NCI-H187 (cell line): Measurements from ENCODE around the gene MGAT3.
"Not testable (repeated sequence)": the region's sequence is repeated elsewhere in the genome, so short reads cannot be mapped to it uniquely, and the experiment has no call there.

ENCODE experiments used
- DNase-seq, 2 experiments: peaks; one replicate each; lab custom pipeline; 2025; lab: John Stamatoyannopoulos, UW

MGAT3 gene

DNA sequence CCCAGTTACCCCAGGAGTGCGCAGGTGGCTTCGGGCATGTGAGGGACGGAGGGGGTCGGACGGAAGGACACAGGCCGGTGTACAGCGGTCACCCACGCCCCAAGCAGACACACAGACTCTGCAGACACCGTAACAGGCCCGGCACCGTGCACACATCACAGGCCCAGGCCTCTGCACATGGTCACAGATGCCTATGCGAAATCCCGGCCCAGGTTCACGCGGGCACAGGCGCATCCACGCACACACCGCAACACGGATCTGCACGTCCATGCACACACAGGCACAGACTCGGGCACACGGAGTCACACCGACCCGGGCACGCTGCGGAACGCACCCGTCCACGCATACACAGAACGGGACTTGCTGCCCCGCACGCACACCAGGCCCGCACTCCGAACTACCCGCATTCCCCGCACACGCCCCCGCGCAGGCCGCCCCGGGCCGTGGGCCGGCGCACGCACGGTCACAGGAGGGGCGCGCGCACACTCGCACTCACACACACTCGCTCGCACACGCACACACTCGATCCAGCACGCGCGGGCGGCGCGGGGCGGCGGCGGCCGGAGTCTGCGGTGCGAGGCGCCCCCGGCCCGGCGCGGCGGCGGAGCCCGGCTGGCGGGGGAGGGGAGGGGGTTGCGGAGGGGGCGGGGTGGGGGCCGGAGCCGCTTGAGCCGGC, at the start of gene MGAT3:
Gene MGAT3 (plus strand): TSS at position 491 of the 676 bp plus-strand sequence. CDS start 30,336 bp downstream, outside the sequence.
- DNase-seq: no peak

- DNase-seq: no peak
Measured at GRCh38 chr22:39408173-39408572, 48.6 kb upstream of the MGAT3 start.

- DNase-seq: no peak
Measured at GRCh38 chr22:39408807-39409206, 48.0 kb upstream of the MGAT3 start.

GRCh38 chr22:39409516-39410029, 47.2 kb upstream of the MGAT3 start:
- DNase-seq: no peak

- no peak for DNase-seq
Measured at GRCh38 chr22:39410264-39410663, 46.5 kb upstream of the MGAT3 start.

GRCh38 chr22:39411828-39412365, 44.9 kb upstream of the MGAT3 start:
- DNase-seq: not testable (repeated sequence)

GRCh38 chr22:39413204-39413603, 43.6 kb upstream of the MGAT3 start:
- not testable (repeated sequence) for DNase-seq

- DNase-seq: no peak
Measured at GRCh38 chr22:39414377-39414776, 42.4 kb upstream of the MGAT3 start.

DNA sequence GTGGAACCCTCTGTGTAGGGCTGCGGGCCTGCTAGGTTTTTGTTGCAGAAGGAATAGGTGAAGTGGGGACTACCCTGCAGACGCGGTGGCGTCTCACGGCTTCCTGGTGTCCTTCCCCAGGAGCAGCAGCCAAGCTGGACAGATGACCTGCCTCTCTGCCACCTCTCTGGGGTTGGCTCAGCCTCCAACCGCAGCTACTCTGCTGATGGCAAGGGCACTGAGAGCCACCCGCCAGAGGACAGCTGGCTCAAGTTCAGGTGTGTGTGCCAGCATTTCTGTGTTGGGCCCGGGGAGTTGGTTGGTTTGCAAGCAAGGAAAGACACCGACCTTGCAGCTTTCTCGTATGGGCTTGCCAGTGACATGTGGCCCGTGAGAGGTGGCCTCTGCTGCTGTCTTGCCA, 41.9 kb upstream of the MGAT3 start:
- DNase-seq: no peak

DNA sequence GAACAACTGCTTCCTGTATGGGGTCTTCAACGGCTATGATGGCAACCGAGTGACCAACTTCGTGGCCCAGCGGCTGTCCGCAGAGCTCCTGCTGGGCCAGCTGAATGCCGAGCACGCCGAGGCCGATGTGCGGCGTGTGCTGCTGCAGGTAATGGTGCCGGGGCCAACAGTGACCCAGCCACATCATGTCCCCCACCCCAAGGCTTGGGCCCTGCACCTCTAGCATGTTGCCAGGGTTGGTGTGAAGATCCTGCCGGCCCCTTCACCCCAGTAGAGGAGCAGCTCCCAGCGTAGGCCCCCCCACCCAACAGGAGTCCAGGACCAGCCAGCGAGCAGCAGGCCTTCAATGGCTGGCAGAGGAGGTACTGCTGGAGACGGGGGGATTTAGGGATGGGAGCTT, 41.3 kb upstream of the MGAT3 start:
- DNase-seq: no peak

DNA sequence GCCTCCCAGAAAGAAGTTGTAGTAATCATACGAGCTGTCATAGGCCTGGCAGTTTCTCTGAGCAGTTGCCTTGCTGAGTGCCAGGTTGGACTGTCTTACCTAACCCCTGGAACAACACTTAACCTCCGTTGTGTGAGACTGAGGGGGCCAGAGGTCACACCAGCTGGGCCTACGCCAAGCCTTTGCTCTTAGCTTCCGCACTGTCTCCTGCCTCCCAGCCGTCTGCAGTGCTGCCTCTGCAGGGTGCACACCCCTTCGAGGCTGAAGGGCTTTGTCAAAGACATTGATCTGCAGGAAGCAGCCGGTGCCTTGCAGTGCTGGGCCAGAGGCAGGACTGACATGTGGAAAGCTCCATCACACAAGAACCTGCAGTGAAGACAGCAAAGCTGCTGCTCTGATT, 40.5 kb upstream of the MGAT3 start:
- no peak for DNase-seq

- DNase-seq: no peak
Measured at GRCh38 chr22:39417641-39418040, 39.2 kb upstream of the MGAT3 start.

DNA sequence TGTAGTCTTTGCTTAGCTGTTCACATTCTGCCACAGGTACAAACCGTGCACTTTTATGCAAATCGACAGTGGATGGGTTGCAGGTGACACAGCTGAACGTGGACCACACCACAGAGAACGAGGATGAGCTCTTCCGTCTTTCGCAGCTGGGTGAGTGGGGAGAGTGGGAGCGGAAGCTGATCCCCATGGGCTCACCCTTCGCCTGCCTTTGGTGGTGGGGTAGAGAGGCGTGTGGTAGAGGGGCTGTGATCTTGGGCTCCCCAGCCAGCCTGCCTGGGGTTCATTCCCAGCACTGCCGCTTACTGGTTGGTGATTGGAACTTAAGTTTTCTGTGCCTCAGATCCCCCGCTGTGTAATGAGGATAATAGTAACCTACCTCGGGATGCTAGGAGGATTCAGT, 38.1 kb upstream of the MGAT3 start:
- DNase-seq: no peak

DNA sequence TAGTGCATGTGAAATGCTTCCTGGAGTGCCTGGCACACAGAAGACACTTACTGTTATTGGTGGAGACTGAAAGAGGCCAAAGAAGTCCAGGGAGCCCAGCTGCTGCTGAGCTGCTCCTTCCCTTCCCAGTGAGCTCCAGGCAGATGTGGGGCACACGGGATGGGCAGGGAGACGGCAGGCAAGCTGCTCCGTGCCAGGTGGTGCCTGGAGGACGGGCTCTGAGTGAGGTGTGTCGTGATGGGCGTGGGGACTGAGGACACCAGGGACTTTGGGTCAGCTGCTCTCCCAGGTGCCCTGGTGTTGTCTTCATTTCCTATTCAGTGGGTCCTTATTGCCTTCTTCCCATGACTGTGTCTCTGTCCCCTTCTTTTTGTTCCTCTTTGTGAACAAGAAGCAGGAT, 37.7 kb upstream of the MGAT3 start:
- no peak for DNase-seq

DNA sequence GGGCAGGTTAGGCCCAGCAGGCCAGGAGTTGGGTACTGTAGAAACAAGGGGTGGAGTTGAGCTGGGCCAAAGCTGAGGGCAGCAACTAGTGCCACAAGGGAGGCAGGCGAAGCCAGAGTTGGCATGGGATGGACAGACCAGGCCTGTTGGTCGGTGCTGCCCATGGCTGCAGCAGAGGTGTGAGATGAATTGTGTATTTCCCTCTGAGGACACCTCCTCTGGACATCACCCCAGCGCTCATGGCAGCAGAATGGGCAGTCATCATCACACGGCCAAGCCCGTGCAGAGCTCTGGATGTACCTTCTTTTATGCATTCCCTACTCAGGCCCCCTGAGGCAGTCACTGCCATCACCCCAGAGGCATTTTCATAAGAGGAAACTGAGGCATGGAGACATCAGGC, 36.9 kb upstream of the MGAT3 start:
- DNase-seq: no peak

DNA sequence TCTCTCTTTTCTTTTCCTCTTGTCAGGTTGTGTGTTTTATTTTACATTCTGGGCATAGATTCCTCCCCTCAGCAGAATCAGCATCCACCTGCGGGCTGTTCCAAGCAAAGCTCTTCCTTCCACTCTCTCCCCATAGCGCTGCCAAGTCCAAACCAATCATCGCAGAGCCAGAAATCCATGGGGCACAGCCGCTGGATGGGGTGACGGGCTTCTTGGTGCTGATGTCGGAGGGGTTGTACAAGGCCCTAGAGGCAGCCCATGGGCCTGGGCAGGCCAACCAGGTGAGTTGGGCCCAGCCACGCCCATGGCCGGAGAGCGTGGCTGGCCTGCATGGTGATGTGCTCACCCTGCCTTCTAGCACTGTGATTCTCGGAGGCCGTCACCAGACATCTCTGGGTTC, 35.1 kb upstream of the MGAT3 start:
- no peak for DNase-seq

DNA sequence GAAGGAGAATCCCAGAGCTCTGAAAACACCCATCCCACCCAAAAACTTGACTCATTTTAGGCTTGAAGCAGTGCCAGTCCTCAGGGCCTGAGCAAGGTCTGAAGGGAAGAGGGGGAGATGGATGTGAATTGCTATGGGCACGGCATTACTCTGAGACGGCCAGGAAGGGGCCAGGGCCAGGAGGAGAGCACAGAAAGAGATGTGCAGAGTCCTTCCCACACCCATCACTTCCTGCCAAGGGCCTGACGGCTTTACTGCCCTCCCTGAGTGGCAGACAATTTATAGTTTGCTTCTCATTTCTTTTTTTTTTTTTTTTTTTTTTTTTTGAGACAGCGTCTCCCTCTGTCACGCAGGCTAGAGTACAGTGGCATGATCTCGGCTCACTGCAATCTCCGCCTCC, 34.7 kb upstream of the MGAT3 start:
- DNase-seq: no peak

DNA sequence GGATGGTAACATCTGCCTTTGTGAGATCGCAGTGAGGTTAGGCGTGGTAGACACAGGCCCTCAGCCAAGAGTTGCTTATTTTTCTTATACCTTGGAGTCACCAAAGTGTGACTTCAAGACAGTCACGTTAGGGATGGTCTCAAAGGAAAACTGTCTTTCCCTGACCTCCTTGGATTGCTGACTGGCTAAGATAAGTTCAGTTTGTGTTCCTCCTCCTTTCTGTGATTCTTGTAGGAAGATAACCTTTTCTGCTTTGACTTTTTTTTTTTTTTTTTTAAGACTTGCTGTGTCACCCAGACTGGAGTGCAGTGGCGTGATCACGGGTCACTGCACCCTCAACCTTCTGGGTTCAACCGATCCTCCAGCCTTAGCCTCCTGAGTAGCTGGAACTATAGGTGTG, 34.1 kb upstream of the MGAT3 start:
- no peak for DNase-seq

DNA sequence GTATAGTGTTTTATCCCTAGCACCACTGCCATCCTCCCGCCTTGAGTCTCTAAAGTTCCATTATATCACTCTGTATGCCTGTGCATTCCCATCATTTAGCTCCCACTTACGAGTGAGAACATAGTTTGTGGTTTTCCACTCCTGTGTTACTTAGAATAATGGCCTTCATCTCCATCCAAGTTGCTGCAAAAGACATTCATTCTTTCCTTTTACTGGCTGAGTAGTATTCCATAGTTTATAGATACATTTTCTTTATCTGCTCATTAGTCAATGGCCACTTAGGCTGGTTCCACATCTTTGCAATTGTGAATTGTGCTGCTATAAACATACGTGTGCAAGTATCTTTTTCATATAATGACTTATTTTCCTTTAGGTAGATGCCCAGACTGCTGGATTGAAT, 32.8 kb upstream of the MGAT3 start:
- no peak for DNase-seq

GRCh38 chr22:39426380-39427043, 30.3 kb upstream of the MGAT3 start:
- DNase-seq: no peak

DNA sequence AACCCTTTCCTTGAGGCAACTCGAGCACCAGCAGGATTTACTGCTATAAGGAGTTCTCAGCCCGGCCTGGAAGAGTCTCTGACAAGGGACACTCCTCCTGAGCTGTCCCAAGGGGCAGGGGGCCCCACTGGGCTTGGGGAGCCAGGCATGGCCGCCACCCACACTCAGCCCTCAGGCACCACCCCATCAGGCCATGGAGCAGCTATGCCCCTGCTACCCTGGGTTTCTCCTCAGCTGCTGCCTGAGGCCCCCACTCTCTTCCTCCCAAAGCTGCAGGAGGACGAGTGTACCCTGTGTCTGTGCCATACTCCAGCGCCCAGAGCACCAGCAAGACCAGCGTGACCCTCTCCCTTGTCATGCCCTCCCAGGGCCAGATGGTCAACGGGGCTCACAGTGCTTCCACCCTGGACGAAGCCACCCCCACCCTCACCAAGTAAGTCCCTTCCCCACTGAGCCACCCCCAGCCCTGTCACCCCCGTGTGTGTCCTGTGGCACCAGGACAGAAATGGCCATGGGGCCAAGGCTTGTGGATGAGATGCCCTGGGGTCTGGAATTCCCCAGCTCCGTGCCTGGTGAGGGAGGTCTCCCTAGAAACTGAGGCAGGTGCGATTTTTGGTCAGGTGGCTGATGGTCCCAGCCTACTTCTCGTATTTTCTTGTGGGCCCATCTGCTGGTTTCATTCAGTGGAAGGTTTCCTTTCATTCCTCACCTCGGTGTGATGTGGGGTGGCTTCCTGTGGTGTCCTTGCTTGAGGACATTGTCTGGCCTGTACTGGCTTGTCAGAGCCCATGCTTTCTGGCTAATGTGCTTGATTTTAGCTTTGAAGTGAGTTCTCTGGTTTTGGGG, 28.8 kb upstream of the MGAT3 start:
- DNase-seq: no peak

DNA sequence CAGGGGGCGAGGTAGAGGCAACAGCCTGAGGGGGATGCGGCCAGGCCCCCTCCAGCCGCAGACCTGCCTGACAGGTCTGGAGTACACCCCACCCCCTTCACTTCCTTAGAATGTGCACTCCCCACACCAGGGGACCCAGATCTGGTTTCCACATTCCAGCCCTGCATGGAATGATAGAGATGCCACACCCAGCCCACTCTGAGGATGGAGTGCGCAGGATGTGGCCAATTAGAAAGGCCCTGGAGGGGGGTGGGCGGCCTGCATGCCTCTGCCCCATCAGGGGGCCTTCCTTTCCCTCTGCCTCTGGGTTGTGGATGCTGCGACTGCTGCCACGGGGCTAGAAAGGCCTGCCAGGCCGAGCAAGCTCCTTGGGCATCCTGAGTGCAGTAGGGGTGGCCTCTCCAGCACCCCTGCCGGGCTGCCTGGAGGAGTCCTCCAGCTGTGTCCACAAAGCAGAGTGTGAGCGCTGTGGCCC, 28.2 kb upstream of the MGAT3 start:
- no peak for DNase-seq
